ENCODE measurements around the gene KAZN.

The KAZN gene

GRCh38 chr1:14679027-14679688, 80.7 kb downstream of the KAZN start:
- no peak for DNase-seq

DNA sequence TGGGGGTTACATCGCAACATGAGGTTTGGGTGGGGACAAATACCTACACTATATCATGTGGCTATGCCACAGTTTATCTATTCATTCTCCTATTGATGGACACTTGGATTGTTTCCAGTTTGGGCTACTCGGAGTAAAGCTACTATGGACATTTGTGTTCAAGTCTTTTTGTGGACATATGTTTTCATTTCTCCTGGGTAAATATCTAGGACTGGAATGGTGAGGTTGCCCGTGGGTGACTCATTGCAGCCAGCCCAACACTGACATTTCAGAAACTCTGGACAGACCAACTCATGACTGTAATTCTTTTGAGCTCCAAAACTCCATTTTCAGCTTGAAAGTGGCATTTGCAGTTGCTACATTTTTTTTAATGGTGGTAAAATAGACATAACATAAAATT, 82.7 kb downstream of the KAZN start:
- no peak for DNase-seq

GRCh38 chr1:14682941-14683621, 84.6 kb downstream of the KAZN start:
- no peak for DNase-seq

GRCh38 chr1:14685078-14685477, 86.6 kb downstream of the KAZN start:
- DNase-seq: no peak

DNA sequence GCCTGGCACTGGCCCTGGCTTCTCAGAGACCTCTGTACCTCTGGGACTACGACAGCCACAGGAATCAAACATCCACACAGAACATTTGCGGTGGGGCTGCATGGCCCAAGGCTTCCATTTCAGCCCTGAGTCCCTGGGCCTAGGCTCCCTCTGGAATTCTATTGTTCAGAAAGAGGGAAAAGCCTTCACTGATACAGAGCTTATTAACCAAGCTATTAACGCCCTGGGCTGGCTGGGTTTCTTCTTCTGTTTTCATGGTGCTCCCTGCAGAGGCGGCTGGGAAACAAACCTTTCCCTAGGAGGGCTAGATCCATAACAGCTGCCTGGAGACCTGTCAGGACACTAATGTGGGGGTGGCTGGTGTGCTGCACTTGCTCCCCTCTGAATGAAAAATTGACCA, 88.2 kb downstream of the KAZN start:
- no peak for DNase-seq

DNA sequence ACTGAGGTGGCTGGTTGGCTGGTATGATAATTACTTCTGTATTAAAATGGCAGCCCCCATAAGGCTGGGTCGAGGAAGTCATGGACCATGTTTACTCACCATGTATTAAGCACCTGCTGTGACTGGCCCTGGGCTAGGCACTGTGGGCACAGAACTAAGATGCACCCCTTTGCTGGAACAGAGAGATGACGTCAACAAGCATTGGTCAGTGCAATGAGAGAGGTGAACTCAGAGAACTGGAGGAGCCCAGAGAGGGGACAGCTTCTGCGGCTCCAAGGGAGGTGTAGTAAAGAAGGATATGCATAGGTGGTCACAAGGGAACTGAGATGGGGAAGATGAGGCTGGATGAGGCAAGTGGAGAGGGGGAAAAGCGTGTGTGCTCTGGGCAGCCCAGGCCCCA, 88.7 kb downstream of the KAZN start:
- DNase-seq: no peak

GRCh38 chr1:14689996-14690615, 91.6 kb downstream of the KAZN start:
- DNase-seq: no peak

DNA sequence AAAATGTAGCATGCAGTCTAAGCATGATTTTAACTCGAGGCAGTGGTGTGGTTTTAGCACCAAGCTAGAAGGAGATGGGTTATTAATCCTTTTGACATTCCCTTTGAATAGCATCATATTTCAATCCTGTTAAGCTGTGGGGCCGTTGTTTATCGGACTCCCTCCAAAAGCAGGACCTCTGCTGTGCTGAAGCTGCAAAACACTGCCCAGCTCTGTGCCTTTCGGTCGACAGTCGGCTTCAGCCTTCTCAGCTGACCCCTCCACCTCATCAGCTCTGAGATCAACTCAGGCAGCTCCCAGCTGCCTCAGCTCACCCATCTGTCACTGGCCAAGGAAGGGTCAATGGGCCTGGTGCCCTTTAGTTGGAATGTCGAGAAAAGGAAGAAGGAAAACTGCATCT, 95.5 kb downstream of the KAZN start:
- no peak for DNase-seq

- no peak for DNase-seq
Measured at GRCh38 chr1:14694589-14694988, 96.1 kb downstream of the KAZN start.

DNA sequence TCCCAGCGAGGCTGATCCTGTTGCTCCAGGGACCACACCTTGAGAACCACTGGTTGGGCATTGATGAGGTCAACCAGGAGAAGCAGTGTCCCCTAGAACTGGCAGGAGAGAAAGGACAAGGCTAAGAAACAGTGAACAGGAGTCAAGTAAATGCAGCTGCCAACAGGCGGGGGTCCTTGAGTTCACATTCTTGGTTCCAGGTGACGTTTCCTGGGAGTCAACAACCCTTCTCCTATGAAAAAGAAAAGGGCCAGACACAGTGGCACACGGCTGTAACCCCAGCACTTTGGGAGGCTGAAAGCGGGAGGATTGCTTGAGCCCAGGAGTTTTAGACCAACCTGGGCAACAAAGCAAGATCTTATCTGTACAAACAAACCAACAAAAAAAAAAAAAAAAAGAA, 98.3 kb downstream of the KAZN start:
- no peak for DNase-seq

- DNase-seq: no peak
Measured at GRCh38 chr1:14697353-14697752, 98.9 kb downstream of the KAZN start.

DNA sequence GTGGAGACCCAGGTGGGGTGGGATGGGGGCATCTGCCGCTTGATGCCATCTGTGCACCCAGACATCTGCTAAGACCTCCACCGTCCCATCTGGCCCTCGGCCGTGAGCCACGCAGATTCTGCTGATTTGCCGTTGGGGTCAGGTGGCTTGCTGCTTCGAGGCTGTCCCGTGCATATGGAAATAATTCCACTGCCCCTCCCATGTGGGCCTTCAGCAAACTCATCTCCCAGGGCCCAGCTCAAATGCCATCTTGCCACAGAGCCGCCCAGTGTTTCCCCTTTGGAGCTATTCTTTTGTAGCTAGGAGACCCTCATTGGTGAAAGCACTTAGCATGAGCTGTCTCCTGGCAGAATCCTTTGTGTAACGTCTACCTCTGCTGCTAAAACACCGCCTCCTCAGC, 99.8 kb downstream of the KAZN start:
- DNase-seq: no peak

DNA sequence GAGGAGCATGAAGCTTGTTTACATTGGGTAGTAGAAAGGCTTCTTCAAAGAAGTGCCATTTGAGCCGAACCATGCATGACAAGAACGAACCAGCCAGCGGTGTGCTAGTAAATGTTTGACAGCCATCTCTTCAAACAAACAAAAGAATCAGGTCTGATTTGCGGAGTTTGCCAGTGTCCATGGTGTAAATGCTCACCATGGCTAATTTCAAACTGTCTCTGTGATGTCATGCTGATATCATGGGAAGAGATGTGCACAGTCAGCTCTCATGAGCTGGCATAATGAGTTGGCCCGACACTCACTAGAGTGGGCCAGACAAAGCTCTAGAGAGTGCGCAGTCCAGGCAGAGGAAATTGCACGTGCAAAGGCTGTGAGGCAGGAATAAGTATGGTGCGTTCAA, 101.1 kb downstream of the KAZN start:
- DNase-seq: no peak

DNA sequence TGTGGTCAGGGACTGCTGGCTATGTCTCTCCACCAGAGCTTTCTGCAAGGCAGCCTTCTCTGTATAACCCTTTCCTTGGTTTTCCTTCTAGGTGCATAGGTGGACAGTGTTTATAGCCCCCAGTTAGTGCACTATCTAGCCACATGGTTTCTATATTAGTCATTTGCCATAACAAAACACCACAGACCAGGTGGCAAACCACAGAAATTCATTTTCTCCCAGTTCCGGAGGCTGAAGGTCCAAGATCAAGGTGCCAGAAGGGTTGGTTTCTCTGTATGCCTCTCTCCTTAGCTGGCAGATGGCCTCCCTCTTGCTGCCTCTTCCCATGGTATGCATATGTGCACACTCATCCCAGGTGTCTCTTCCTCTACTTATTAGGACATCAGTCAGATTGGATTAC, 106.4 kb downstream of the KAZN start:
- no peak for DNase-seq

DNA sequence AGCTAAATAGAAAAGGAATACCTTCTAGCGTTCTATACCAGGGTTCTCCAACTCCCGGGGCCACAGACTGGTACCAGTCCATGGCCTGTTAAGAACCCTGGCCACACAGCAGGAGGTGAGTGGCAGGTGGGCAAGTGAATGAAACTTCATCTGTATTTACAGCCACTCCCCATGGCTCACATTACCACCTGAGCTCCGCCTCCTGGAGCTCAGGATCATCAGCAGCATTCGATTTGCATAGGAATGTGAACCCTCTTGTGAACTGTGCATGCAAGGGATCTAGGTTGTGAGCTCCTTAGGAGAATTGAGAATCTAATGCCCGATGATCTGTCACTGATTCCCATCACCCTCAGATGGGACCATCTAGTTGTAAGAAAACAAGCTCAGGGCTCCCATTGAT, 107.3 kb downstream of the KAZN start:
- no peak for DNase-seq

DNA sequence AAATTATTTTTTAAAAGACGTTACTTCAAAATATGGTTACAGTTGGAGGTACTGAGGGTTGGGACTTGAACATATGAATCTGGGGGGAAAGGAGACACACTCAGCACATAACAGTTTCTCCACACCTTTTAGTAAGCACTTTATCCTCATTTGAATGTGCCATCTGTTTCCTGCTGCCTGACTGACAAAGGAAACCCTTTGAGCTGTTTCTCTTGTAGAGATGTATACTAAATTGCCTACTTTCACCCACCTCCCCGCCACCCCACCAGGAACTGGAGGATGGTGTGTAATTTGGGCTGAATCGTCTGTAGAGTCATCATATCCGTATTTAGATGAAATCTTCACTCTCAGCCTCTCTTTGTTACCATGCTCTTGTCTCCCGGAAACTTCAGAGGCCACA, 108.1 kb downstream of the KAZN start:
- no peak for DNase-seq

DNA sequence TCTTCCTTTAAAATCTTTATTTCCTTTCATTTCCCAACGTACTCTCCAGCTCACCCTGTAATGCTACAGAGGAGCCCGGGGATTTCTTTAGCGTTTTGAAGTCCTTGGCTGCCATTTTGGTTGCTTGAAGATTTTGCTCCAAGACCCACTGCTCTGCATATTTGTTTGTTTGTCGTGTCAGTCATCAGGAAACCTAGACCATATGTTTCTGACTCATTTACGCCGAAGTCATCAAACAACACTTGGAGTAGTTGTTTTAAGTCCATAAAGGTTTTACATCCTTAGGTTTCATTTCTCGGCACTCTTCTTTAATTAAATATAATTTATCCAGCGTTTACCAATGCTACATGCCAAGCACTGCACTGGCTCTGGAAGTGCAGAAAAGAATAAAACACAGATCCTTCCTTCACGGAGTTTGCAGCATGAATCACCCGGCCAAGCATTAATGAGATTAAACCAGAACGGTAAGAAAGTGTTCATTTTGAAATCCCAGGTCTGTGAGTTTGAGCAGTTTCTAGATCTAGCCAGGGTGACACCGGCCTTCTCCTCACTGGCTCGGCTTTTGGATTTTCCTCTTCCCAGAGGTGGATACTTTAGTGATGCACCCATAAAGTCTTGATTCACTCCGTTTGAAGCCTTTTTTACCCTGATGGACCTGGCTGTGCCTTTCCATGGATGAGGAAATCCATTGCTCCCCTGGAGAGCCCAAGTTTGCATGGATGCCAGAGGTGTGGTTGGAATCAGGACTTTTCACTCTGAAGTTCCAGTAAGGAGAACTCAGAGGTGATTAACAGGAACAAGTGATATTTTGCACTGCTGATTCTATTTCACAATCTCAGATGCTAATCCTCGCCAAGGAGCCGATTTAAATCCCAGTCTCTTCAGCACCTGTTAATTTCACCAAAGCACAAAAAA, 109.3 kb downstream of the KAZN start:
- DNase-seq: no peak

- no peak for DNase-seq
Measured at GRCh38 chr1:14710331-14710730, 111.8 kb downstream of the KAZN start.

- DNase-seq: no peak
Measured at GRCh38 chr1:14712136-14712535, 113.7 kb downstream of the KAZN start.

DNA sequence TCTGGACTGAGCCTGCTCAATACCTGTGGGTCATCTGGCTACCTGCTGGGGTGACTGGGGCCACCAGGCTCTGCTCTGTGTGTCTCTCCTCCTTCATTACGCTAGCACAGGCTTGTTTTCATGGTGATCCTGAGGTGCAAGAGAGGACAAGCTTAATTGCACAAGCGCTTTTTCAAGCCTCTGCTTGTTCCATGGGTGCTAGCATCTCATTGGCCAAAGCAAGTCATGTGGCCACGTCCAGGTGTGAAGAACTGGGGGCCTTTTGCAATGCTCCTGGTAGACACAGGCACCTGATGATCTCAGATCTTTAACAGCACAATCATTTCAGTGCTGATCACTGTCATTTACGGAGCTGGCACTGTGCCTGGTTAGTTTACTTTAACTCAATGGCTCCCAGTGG, 114.6 kb downstream of the KAZN start:
- no peak for DNase-seq

- no peak for DNase-seq
Measured at GRCh38 chr1:14715266-14715665, 116.8 kb downstream of the KAZN start.

- DNase-seq: no peak
Measured at GRCh38 chr1:14715802-14716201, 117.3 kb downstream of the KAZN start.

GRCh38 chr1:14716474-14716873, 118.0 kb downstream of the KAZN start:
- DNase-seq: no peak

DNA sequence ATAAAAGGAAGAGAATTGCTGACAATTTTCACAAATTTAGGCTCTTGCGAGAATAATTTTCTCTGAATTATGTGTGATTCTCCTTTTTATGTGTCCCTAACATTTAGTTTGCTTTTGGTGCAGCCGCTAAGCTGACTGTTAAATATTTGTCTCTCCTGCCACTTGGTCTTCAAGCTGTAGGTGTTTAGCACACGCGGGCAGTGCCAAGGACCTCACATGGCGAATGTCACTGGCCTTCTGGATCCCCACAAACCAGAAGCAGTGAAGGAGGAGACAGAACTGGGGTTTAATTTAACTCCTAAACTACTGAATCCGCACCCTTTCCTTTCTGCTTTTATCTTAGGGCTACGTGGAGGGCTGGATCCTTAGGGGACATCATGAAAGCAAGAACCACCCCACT, 120.0 kb downstream of the KAZN start:
- no peak for DNase-seq
